ENCODE results near the gene TFR2.

The TFR2 gene

DNA sequence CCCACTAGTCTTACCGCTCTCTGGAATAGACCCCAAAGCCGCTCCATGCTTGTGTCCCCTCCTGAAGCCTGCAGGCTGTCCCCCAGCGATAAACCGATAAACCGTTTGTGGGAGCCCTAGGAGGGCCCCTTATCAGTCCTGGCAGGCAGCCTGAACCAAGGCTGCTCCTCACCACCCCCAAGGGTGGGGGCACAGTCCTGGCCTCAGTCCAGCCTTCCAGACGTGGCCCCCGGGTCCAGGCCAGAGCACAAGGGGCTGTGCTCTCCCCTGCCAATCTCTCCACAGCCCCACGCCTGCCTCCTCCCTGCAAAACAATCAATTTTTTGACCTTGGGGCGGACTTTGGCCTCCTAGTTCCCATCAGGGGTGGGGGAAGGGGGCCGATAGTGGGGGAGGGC, at the start of gene TFR2:
Gene TFR2 (minus strand): TSS at position 90 of the 397 bp plus-strand sequence. CDS start 43 bp downstream, at position 47.
- no peak for DNase-seq

DNA sequence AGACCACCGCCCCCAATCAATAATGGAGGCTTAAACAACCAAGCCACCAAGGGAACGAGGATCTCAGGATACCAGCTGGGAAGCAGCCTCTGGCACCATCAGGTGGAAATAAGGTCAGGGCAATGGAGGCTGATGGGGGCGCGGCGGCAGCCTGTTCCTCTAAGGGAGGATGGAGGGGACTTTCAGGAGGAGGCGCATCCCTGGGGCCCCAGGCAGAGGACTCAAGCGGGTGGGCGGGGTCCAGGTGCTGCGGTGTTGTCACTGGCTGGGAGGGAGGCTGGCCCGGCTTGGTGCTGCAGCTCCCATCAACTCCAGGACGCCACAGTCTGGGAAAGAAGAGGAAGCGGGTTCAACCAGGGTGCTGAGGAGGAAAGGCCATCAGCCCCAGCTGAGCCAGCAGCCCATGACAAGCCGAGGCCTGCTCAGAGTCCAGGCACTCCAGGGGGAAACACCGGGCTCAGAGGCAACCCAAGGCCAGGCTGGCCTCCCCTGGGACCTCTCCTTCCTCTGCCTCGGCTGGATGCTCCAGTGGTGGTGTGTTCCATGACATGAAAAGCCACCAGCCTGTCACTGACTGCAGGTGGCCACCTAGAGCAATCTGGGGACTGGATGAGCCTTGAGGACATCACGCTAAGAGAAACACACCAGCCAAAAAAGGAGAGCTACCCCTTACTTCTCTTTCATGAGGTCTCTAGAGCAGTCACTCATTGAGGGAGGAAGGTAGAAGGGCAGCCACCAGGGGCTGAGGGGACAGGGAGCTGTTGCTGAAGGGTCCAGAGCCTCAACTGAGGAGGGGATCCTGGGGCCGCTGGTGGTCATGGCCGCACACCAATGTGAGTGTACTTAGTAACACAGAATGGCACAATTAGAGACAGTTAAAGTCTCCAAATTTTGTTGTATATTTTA, 48.1 kb upstream of the TFR2 start:
- no peak for DNase-seq

DNA sequence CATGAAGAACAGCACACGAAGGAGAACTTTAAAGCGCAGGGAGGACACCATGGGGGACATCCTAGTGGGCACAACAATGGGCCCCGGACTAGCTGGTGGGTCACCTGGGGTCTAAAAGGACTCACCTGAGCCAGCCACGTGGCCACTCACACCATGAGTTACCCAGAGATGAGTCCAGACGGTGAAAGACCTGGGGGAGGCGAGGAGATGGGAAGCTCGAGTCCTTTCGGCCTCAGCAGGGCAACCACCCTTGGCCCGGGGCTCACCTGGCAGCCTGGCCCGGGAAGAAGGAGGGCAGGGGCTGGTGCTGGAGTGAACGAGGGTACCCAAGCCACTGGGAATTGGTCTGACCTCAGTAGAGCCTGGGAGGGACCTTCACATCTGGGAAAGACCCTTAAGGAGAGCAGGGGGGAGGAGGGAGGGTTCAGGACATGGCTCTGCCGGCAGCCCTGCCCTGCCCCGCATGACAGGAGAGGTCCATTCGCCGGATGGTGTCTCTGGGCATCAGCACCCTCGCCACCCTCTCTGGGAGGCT, 47.0 kb upstream of the TFR2 start:
- no peak for DNase-seq

DNA sequence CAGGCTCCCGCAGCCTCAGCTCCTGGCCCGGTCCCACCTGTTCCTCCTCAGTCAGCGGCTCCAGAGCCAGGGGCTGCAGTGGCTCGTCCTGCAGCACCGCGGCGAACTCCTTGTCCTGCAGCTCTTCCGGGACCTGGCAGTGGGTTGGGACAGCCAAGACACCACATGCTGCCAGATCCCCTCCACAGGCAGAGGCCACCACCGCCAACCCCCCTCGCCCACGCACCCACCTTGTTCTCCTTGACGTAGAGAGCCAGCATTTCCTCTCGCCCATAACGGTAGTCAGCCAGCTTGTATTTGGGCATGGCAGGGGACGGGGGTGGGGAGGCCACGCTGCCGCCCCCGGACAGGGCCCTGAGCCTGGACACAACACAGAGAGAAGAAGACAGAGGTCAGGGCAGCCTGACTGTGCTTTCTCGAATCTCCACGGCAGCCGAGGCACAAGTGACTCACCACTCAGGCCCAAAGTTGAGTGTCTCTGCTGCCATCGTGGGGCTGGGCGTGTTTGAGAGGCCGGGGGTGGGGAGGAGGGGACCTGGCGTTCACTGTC, 46.5 kb upstream of the TFR2 start:
- DNase-seq = no peak

DNA sequence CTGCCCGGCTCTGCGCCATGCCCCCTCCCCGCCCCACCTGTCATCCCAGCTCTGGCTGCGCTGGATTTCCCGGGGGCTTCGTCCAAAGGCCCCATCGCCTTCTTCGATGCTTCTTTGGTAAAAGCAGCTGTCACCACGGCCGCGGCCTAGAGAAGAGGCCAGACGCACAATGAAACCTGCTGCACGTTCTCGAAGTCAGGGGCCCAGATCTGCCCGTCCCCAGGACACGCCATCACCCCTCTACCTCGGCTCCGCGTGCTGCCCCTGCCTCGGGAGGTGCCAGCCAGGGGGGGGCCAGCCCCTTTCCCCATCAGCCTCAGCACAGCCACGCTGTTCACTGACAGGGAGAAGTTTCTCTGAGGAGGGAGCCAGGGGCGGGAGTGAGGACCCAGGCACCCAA, 45.9 kb upstream of the TFR2 start:
- DNase-seq = no peak

DNA sequence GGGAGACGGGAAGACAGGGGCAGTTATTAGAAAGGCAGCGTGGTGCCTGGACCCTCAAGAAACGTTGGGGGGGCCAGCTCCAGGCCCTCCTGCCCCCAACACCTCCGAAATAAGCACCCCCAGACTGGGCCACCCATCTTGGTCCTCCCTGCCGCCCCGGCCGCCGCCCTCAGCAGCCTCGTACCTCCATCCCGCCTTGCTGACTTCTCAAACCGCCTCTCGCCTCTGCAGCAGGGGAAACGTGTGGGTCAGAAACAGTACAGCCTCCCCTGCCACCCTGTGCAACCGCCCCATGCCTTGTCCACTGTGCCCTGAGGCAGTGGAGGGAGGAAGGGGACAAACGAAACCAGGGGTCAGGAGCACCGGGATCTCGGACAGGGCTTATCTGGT, 45.5 kb upstream of the TFR2 start:
- no peak for DNase-seq

DNA sequence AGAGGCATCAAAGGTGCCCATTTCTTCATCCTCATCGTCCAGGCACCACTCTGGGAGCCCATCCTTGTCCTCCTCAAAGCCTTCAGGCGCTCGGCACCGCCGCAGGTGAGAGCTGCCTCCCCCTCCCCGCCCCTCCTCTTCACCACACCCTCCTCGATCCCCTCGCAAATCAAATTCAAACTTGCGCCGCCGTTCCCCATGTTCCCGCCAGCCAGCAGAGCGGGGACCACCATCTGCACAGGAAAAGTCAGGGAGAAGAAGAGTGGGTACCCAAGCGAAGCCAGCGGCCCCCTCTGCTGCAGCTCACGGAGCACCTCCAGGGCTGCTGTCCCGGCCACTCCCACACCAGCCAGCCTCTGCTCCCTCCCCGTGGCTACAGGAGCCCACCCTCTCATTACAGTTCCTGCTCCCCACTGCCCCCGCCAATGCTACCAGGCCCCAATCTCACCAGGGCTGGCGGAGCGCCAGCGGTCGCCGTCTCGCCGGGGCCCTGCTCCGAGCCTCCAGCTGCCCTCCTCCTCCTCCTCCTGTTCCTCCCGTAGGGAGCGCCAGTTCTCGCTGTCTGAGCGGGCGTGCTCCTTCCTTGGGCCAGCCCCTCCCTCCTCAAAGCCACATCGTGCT, 45.0 kb upstream of the TFR2 start:
- DNase-seq = no peak

DNA sequence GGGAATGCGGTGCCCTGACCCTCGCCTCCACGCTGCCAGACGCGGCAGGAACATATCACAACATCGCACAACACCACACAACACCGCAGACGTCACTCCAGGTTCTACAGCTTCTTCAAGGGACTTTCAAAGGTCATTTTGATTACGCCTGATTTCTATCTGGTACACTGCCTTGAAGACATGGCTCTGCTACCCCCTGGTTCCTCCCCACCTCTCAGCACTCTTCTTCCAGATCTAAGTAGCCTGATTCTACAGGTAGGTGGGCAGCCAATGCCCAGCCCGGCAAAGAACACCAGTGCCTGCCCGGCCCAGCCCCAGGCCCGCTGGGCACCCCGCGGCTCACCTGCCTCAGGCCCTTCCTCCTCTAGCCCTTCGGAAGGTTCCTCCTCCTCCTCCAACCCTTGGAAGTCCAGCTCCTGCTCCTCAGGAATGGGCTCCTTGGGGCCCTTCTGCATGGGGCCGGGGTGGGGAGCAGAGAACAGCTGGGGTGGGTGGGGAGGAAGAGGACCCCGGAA, 44.3 kb upstream of the TFR2 start:
- no peak for DNase-seq

DNA sequence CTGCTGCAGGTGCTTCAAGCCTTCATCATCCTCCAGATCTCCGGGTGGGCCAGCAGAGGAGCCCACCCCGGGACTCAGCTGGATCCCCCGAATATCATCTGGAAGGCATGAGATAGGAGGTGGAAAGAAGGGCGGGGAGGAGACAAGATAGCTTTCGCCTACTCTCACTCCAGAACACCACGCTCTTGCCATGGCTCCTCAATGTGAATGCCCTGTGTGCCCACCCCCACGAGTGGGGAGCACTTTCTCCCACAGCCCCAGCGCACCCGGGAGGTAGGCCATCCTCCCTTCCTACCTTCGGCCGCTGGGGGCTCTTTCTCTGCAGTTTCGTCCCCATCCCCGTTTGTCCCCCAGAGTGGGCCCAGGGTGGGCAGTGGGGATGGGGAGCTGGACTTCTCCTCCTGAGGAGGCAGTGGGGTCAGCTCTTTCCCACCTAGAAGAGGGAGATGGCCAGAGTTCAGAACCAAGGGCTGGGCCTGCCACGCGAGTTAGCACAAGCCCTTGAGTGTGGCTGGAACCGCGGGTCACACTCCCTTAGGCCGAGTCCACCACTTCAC, 43.8 kb upstream of the TFR2 start:
- DNase-seq = no peak

DNA sequence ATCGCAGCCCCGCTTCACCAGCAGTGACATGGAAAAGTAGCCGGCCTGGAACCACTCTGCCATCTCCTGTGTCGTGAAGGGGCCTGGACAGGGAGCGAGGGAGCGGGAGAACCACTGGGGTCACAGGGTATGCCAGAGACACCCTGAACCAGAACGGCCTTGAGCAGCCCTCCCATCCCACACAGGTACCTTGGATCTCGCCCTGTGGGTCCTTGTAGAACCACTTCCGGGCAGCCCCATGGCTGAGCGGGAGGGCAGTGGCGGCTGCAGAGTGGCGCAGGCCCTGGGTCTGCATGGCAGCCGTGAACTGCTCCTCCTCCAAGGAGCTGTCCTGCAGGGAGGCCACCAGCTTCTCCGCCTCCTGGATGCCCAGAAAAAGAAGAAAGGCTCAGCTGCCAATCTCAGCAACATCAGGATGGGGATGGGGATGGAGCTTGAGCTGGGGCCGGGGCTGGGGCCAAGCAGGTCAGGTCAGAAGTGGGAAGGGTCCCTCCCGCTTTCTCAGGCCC, 43.2 kb upstream of the TFR2 start:
- DNase-seq = no peak

DNA sequence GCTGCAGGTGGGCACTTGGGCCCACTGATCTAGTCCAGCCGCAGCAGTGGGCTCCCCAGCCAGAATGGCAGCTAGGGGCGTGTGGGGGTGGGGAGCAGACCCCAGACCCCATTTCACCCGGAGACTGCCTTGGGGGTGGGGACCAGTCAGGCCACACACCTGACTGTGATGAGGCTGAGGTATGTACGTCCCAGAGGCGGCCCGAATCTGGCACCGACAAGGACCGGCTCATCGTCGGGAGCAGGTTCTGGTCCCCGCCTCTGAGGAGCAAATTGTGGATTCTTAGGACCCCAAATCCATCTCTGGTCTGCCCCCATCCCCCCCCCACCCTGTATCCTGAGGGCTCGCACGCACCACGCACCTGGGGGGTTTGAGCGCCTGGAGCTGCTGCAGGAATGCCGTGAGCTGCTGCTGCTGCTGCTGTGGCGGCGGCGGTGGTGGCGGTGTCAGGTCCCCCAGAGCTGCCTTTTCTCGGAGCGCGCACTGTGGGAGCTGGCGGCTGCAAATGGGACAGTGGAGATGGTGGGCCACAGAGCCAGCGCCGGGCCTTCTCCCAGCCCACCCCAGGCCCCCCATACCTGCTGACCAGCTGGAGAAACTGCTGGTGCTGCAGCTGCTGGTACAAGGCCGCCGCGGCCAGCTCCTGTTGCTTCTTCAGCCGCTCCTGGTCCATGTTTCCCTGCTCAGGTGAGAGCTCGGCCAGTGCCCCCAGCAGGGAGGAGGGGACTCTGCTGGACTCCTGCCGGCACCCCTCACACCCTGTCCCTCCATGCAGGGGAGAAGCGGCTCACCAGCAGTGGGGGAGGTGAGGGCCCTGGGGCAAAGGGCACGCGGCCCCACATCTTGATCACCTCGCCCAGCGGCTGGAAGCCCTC, 42.5 kb upstream of the TFR2 start:
- DNase-seq = no peak

DNA sequence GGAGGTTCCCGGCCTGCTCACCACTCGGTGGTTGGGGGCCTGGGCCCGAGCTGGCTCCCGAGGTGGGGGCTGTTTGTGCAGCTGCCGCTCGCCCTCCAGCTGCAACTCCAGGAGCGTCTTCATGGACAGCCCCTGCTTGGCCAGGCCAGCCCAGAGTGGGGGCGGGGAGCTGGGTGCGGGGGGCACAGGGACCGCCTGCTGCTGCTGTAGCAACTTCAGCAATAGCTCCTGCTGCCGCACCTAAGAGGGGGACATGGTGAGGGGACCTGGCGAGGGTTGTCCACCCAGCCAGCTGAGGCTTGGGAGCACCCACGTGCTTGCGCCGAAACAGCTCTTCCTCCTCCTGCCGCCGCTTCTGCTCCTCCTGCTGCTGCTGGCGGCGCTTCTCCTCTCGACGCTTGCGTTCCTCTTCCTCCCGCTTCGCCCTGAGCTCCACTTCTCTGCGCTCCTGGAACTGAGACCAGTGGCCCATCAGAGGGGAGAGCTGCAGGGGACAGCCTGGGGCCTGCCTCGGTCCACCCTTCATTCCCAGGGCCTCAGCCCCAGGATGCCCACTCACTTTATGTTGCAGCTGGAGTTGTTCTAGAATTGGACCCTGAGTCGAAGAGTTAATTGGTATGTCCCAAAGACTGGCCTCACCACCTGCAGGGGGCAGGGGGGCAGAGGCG, 41.8 kb upstream of the TFR2 start:
- no peak for DNase-seq

DNA sequence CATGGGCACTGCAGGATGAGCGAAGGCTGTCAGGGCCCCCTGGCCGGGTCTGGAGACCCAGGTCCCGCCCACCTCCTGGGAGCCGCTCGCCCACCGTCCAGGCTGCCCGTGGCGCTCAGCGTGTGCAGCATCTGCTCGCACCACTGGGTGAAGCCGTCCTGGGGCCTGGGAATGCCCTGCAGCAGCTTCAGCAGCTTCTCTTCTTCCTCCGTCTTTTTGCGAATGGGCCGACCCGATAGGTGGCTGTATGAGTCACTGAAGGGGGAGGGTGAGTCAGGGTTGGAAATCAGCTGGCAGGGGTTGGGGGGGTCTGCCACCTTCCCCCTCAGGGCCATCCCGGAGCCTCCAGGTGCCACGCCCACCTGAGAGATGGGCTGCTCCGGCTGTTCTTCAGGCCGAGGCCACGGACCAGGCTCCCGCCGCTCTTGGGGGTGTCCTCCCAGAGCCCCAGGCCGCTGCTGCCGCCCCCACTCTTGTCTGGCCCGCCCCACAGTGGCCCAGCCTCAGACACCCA, 40.9 kb upstream of the TFR2 start:
- no peak for DNase-seq

DNA sequence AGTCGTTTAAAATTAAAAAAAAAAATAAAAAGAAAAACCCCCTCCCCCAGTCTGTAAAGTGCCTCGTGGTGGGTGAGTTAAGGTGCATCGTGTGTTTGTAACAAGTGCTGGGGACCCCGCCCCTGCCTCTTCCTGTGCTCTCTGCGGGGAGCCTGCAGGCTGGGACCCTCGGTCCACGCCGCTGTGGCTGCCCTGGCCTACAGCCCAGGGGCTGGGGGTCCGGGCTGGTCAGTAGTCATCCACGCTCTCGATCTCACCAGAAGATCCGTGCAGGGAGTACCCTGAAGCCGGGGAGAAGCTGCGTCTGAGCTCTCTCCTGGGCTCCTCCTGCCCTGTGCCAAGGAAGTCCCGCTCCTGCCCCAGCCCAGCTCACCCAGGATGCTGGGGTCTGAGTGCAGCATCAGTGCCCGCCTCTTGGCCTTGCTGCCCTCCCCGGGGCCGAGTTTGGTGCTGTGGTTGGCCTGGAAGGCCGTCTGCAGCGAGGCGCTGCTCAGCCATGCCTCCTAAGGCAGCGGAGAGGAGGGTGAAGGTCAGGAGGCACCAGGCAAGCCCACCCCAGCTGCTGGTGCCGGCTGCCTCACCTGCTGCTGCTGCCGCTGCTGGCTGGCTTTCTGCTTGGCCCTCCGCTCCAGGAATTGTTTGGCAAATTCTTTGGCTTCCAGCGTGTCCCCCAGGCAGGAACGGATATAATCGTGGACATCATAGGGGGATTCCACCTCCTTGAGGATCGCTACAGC, 40.3 kb upstream of the TFR2 start:
- DNase-seq = no peak

DNA sequence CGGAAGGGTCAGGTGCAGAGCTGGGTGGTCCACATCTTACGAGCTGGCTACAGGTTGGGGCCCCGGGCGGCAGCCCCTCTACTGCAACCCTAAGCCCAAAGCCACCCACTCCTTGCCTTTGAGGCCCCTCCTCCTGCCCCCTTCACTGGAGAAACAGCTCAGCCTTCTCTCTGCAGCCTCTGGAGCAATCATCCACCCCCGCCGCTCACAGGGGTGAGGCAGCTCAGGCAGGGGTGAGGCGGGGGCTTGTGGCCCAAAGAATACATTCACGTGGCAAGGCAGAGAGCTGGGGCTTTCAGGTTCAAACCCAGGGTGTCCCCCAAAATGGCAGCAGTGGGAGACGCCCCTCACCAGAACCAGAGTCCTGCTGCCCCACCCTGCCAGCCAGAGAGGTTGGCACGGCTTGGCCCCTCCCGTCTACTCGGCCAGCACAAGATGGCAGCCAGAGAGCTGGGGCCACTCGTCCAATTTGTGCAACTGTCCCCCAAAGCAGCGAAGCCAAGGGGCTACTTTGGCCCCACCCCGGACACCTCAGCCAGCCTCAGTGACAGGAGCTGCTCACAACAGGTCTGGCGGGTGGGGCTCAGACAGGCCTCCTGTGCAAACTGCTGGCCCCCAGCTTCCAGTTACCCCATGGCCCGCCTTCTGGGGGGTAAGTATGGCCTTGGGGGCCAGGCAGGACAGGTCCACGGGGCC, 39.4 kb upstream of the TFR2 start:
- DNase-seq = no peak

DNA sequence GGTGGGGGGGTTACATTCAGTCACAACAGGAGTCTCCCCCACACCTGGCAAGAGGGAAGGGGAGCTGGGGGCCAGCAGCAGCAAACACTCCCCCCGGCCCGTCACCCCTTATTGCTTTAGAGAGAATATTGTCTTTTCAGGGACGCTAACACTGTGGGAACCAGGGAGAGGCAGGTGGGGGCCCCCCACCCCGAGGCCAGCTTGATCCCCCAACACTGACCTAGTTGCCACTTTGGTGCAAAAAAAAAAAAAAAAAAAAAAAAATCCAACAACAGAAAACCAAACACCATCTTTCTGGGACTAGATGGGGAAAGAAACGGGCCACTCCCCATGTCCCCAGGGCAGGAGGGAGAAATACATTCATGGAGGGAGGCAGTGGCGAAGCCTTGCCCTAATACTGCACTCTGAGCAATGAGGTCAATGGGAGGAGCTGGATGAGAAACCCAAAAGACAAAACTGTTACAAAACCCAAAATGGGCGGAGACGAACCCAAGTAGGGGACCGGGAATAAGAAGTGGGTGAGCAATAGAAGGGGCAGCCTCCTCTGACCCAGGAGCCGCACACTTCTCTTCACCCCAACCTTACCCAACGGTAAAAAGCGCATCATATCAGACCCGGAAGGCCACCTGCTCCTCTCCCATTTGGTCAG, 38.7 kb upstream of the TFR2 start:
- DNase-seq = no peak

DNA sequence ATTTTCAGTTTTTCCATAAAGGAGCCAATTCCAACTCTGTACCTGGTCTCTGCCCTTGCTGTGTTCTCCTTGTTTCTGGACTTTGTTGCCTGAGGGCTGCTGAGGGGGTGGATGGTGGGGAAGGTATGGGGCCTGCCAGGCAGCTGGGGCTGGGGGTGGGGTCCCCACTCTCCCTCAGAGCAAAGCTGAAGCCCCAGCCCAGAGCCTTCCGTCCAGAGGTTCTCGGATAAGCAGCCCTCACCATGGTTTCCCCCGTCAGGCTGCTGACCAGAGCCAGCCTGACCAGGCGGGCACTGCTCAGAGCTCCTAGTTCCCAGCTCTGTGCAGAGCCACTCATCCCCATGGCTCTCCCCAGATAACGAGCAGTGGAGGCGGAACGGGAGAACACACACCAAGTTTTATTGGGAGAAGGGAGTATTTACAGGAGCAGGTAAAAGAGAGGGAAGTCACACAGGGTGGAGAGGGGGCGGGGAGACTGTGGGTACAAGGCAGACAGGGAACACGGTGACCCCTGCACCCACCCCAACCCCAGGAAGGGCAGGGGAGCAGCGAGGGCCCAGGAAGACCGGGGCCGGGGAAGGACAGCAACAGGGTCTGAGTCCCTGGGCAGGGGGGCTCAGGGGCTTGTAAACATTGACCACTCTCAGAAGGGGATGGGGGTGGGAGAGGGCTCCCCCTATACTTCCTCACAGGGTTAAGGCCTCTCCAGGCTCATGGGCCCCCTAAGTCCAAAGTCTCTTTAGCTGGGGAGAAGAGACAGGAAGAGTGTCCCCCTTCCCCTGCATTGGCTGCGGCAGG, 38.0 kb upstream of the TFR2 start:
- no peak for DNase-seq

DNA sequence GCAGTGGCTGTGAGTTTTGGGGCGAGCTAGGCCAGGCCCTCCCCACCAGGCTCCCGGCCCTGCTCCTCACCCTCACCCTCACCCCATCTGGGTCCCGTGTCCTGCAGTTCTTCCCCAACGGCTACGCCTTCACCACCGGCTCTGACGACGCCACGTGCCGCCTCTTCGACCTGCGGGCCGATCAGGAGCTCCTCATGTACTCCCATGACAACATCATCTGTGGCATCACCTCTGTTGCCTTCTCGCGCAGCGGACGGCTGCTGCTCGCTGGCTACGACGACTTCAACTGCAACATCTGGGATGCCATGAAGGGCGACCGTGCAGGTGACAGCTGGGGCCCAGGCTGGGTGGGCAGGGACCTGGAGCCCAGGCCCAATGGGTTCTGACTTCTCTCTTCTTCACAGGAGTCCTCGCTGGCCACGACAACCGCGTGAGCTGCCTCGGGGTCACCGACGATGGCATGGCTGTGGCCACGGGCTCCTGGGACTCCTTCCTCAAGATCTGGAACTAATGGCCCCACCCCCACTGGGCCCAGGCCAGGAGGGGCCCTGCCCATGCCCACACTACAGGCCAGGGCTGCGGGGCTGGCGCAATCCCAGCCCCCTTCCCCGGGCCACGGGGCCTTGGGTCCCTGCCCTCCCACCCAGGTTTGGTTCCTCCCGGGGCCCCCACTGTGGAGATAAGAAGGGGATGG, 37.1 kb upstream of the TFR2 start:
- DNase-seq = no peak

Measured in activated gamma-delta T cell treated with Interleukin-2 at 50 U/mL for 16 hours (primary cell).